Stimulated activated CD8-positive, alpha-beta memory T cell treated with anti-CD3 and anti-CD28 coated beads, Interleukin-15, amount 100 ng/mL, for 48 hours (primary cell): ENCODE data around the gene GPR179.

Experiments used
- DNase-seq, 2 donors: peaks; one replicate each; pipeline ENCODE4 v3.0.0-alpha.2; 2020; ENCODE audit warnings: low read depth in 2 of 2

GPR179 gene, protein sequence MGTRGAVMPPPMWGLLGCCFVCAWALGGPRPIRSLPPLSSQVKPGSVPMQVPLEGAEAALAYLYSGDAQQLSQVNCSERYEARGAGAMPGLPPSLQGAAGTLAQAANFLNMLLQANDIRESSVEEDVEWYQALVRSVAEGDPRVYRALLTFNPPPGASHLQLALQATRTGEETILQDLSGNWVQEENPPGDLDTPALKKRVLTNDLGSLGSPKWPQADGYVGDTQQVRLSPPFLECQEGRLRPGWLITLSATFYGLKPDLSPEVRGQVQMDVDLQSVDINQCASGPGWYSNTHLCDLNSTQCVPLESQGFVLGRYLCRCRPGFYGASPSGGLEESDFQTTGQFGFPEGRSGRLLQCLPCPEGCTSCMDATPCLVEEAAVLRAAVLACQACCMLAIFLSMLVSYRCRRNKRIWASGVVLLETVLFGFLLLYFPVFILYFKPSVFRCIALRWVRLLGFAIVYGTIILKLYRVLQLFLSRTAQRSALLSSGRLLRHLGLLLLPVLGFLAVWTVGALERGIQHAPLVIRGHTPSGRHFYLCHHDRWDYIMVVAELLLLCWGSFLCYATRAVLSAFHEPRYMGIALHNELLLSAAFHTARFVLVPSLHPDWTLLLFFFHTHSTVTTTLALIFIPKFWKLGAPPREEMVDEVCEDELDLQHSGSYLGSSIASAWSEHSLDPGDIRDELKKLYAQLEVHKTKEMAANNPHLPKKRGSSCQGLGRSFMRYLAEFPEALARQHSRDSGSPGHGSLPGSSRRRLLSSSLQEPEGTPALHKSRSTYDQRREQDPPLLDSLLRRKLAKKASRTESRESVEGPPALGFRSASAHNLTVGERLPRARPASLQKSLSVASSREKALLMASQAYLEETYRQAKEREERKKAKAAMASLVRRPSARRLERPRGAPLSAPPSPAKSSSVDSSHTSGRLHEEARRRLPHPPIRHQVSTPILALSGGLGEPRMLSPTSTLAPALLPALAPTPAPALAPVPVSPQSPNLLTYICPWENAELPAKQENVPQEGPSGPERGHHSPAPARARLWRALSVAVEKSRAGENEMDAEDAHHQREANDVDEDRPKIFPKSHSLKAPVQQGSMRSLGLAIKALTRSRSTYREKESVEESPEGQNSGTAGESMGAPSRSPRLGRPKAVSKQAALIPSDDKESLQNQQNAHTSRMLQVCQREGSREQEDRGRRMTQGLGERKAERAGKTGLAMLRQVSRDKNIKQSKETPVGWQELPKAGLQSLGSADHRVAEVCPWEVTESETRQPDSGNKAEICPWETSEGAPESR (N-terminal part only)

DNA sequence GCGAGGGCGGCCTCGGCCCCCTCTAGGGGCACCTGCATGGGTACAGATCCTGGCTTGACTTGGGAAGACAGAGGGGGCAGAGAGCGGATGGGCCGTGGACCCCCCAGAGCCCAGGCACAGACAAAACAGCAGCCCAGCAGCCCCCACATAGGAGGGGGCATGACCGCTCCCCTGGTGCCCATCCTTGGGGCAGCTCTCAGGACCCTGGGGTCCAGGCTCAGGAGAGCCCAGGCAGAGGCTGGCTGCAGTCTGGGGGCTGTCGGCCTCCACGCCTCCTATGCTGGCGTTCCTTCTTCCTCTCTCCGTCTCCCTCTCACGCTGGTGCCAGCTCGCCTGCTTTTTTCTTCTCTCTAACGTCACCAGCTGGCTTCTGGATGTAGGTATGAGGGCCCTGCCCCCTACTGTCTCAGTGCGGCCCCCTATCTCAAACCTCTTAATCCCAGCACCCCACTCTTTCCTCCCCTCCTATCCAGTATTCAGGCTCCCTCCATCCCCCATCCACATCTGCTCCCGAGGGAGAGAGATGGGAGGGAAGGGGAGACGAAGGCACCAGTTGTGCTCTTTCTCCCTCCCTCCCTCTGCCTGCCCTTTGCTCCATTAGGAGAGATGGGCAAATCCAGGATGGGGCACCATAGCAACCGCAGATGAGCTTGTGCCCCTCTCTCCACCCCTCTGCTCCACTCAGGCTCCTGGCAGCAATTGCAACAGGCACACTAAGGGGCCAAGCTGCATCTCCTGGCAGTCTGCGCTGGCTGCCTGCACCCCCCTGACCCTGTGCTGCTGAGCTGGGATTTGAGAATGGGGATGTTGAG, at the start of gene GPR179:
GPR179 (minus strand) TSS at position 349 of the 812 bp plus-strand sequence; CDS start at position 182, 167 bp downstream.
- DNase-seq: no peak

DNA sequence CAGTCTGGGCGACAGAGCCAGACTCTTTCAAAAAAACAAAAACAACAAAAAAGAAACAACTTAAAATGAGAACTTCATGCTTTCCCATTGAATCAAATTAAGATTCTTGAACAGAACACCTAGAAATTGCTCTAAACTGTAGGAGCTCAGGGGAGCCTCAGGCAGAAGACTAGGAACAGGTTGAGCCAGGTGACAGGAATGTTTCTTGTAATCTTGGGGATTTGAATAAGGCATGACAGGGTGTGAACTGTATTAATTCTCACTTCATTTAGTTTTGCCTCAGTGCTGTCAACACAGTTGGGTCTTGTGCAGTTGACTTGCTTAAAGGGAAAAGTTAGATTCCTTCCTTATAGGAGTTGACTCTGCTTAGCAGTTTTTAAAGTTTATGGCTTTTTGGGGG, 35.7 kb upstream of the GPR179 start:
- DNase-seq: no peak

DNA sequence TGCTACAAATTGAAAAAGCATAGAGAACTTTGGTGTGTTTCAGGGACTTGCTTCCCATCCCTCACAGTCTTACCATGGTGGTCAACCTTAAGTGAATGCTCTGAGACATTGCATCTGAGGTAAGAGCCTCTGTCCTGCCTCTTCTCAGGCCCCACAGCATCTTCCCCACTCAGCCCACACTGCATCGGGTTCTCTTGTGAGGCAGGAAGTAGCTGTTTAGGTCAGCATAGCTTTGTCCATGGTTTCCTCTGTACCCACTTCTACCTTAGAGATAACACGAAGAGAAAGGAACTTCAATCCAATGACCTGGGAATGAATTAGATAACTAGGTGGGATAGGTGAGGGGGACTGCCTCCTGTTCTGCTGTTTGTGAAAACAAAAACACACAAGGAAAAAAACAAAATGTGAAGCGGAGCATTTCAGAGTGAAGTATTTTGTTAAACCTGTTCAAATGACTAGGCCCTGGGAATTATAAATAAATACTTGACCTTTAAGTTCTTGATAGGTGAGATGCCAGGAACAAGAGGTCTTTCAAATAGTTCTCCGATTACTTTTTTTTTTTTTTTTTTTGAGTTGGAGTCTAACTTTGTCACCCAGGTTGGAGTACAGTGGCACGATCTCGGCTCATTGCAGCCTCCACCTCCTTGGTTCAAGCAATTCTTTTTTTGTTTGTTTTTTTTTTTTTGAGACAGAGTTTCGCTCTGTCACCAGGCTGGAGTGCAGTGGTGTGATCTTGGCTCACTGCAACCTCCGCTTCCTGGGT, 25.5 kb upstream of the GPR179 start:
- DNase-seq: no peak

DNA sequence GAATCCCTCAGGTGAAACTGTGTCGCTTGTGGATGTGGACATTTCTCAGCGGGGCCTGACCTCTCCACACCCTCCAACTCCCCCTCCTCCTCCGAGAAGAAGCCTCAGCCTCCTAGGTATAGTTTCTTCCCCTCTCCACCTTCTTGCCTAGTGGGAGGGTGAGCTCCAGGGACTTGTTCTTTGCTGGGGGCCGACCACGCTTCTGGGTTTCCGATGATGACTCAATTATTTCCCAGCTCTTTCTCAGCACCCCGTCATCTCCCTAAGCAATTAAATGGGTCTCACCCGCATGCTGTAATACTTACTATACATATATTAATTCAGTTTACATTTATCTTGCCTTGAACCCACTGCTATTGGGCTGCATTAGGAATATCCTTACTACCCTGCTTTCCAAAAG, 21.0 kb upstream of the GPR179 start:
- no peak for DNase-seq

DNA sequence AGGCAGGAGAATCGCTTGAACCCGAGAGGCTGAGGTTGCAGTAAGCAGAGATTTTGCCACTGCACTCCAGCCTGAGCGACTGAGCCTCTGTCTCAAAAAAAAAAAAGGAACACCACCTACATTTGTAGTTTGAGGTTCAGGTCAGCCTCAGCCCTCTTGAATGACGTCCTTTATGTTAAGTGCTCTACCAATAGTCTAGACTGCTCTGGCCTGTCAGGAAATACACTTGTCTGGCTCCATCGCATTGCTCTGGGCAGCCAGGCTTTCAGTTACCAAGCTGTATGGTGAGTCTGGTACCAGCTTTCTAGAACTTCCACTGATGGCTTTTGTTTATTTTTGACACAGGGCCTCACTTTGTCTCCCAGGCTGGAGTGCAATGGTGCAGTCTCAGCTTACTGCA, 19.3 kb upstream of the GPR179 start:
- no peak for DNase-seq

DNA sequence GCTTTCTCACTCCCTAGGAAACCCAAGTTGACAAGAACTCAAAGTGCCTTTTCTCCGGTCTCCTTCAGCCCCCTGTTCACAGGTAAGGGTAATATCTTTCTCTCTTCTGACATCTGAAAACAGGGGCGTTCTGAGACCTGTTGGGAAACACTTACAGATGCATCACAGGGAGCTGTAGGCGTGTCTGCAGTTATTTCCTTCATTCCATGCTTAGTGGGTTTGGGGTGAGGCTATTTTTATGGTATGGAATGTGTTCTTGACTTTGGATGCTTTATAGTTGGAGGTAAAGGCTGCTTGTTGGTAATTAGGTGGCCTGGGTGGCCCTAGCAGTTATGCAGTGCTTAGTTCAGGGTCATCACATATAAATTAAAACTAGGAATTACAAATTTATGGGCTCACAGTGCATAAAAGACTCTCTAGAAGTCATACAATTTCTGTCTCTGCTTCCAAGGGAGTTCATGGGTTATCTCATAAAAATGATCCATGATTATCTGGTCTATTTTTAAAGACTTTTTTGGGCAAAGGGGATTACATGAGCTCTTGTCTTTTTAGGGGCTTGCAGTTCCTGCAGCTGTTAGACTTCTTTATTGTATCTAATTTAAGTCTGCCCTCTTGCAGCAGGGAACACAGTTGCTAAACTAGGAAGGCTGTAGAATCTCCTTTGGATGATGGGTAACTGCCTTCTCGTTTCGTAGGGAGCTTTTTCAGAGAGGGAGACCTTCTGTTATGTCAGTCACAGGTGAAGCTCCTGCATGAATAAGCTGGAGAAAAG, 18.1 kb upstream of the GPR179 start:
- no peak for DNase-seq

DNA sequence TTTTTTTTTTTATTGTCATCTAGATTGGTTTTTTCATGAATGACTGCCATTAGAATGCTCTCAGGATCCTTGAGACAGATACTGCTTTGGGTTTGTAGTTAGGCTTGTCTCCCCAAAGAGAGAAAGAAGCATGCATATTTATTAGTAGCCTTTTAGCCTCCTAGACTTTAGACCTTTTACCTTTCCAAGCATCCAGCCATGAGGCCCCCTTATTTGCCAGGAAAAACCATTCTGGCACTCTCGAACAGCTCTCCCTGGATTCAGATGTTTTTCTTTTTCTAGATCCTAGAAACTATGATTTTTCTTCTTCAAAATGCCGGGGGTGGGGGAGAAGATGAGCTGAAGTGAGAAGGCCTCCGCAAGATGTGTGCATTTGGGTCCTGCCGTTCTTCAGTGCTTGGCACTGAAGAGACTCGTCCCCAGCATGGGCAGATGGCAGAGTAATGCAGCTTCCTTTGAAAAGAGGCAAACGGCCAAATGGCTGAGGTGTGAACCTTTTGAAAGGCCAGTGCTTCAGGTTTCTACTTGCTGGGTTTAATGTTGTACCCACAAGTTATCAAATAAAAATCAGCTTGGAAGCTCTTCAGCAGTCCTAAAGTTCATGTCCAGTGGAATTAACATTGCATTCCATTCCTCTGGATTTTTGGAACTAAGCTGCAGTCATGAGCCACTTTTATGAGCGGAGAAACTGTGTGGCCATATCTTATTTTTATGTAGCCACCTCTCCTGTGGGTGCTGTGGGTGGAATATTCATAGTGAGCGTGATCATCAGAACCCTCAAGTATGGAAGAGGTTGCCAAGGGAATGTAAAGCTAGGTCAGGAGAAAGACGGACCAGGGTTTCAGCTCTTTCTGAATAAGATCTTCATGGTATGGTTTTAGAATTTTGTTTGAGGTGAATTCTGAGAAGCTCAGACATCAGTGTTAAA, 15.1 kb upstream of the GPR179 start:
- no peak for DNase-seq

DNA sequence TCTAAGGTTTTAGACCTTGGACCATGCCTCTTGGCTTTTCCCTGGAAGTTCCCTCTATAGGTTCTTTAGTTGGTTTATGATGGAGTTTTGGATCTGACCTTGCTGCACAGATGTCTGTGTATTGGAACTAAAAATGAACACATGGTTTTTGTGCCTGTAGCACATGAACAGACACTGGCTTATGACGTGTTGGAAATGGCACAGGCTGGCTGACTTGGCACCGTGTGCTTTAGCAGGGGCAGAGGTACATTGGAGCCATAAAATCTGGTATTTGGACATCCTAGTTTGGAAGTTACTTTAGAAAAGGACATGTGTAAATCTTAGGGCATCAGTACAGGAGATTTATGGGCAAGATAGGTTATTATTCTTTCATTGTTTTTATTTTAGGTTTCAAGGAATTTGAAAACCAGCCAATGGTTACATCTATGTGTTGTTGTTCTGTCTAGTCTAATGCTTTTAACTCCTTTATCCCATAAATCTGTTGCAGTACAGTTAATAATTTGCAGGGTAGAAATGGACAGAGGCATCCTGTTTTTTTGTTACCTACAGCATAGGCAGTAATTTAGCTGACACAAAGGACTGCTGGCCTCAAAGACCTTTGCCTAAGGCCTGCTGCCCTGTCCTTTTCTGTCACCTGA, 13.8 kb upstream of the GPR179 start:
- DNase-seq: no peak

DNA sequence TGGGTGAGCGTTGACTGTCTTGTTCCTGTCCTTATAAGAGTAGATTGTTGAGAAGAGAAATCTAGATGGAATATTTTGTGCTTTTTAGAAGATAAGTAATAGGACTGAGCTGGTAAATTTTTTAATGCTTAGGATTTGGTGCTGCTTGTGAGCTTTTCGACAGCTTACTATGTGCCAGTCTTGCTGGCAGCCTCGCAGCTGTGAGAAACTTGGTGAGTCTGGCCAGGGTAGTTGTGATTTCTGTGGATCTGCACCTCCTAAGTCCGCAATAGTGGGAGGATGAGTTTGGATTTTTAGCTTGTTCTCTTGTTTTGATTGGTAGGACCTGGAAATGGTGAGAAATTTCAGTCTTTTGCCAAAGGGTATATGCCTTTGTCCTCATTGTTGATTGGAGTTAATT, 11.5 kb upstream of the GPR179 start:
- DNase-seq: no peak

DNA sequence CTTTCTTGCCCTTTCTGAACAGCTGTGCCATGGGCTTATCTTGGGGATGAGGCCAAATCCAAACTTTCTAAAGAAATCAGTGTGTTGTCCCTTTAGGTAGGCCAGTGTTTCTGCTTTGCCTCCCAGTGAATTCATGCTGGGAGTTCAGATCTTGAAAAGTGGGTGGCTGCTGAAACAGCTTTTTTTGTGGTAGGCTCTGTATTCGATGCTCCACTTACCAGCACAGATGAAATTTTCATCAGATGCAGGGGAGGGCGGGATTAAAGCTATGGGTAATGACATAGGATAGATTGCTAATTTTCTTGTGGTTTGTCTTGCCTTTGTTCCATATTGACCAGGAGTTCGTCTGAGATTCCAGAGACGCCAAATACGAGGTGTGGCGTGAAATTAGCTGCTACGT, 10.7 kb upstream of the GPR179 start:
- DNase-seq: no peak

DNA sequence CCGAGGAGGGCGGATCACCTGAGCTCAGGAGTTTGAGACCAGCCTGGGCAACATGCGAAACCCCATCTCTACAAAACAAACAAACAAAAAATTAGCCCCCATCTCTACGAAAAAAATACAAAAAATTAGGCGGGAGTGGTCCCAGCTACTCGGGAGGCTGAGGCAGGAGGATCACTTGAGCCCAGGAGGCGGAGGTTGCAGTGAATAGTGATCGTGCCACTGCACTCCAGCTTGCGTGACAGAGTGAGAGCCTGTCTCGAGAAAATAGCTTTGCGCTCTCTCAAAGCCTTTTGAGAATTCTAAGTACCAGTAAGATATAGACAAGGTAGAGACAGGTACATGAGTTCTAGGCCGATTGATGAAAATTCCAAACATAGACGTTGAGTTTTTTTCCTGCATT, 9.9 kb upstream of the GPR179 start:
- no peak for DNase-seq

DNA sequence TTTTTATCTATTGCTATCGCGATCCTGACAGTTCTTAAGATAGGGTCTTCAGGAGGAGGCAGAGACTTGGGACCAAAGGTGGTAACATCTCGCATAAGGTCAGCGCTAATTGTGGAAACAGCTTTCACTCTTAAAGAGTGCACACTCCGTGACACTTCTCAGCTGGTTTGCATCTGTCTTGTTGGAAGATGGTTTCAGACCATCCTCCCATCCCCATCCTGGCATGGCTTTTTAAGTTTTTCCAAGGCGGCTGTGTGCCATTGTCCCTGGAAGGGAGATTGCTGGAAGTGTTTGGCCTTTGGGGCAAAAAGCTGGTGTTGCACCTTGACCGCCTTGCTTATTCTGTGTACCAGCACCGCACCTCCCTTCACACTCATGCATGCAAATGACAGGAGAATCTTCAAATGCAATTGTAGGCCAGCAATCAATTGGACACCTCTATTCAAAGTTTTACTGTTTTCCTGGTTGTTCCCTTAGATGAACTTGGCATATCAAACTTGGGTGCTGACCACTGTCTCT, 9.4 kb upstream of the GPR179 start:
- DNase-seq: no peak

DNA sequence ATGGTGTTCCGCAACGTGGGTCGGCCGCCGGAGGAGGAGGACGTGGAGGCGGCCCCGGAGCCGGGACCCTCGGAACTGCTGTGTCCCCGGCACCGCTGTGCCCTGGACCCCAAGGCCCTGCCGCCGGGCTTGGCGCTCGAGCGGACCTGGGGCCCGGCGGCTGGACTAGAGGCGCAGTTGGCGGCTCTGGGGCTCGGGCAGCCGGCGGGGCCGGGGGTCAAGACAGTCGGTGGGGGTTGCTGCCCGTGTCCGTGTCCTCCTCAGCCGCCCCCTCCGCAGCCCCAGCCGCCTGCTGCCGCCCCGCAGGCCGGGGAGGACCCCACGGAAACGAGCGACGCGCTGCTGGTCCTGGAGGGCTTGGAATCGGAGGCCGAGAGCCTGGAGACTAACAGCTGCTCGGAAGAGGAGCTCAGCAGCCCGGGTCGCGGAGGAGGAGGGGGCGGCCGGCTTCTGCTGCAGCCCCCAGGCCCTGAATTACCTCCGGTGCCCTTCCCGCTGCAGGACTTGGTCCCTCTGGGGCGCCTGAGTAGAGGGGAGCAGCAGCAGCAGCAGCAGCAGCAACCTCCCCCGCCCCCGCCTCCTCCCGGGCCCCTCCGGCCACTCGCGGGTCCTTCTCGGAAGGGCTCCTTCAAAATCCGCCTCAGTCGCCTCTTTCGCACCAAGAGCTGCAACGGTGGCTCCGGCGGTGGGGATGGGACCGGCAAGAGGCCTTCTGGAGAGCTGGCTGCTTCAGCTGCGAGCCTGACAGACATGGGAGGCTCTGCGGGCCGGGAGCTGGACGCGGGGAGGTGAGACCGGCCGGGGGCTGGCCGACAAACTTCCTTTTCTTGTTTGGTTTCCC, 8.7 kb upstream of the GPR179 start:
- DNase-seq: no peak

DNA sequence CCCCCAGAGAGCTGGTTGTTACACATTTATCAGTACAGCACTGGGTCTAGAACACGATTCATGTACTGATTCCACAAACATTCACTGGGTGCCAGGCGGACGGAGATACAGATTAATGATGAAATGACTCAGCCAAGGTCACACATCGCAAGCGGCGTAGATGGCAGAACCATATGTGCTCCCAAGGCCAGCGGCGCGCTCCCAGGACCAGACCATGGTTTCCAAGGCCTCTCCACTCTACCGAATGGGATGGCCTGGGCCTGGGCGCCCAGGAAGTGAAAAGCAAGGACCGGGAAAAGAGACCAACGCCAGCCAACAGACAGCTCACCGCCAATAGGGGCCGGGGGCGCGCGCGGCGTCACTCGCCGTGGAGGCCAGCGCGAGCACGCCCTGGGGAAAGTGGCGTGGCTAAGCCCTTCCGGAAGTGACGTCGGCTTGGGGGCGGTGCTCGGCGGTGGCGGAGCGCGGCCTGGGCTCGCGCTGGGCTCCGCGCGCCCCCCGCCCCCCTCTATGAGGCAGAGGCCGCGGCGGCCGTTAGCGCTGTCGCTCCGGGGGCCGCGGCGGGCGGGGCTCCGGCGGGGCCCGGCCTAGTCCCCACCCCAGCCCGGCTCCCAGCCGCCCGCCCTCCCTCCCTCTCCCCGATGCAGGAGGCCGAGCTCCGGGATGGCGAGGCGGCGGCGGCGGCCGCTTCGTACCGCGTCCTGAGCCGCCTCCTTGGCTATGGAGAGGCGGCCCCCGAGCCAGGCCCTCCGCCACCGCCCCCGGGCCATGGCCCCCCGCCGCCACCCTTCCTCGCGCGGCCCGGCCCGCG, 7.9 kb upstream of the GPR179 start, which contains the start of gene SOCS7:
SOCS7 (plus strand) TSS at position 433 of the 811 bp plus-strand sequence; CDS start at position 642, 209 bp downstream.
- peak; percentile 87 to 90 for DNase-seq

DNA sequence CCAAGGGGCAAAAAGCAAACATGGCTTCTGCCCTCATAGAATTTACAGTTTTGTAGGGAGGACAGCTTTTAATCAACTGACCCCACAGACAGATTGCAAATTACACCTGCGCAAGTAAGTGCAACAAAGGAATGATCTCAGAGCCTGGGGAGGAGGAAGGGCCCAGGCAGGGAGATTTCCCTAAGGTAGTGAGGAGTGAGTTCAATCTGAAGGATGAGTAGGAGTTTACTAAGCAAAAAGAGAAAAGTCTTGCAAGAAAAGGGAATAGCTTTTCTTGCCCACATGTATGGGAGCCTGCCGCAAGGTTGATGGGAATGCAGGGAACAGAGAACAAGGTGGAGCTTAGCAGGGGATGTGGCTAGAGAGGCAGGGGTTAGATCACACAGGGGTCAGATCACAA, 6.3 kb upstream of the GPR179 start:
- no peak for DNase-seq
